GM19438 (cell line): ENCODE results near the gene PDE1C.

Experiments
- ATAC-seq: cut with Tn5 transposase; IDR thresholded peaks from one replicate; pipeline ENCODE4 v1.9.1; 2021; ENCODE audit warnings: low read depth; ENCODE audit not compliant: unreplicated experiment

Gene PDE1C

DNA sequence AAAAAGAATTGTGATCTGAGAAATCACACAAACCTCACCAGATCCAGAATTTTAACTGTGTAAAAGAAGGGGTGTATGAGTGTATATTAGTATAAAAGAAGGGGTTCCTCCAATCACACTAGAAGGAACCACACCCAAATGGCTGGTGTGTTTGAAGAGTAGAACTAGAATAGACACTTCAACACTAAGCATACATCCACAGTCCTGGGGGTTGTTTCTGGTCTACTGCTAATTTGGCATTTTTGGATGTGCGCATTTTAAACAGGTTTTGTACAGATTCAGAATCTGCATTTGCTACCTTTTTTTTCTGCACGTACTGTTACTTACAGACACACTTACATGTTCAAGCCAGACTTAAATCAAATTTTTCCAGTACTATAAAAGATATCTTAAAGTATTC lies 64.6 kb downstream of the PDE1C start:
- ATAC-seq = no peak

DNA sequence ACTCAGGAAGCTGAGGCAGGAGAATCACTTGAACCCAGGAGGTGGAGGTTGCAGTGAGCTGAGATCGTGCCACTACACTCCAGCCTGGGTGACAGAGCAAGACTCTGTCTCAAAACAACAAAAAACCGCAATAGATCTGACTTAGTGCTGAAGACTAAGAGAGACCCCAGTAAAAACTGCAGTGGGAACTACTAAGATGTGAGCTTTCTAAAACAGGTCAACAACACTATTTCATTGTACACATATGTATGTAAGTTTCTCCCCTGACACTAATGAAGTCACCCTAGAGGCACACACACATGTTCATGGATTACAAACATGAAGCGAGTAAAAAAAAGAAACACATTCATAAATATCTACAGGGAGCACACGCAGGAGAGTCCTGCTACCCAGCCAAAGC lies 68.3 kb downstream of the PDE1C start:
- ATAC-seq = no peak

DNA sequence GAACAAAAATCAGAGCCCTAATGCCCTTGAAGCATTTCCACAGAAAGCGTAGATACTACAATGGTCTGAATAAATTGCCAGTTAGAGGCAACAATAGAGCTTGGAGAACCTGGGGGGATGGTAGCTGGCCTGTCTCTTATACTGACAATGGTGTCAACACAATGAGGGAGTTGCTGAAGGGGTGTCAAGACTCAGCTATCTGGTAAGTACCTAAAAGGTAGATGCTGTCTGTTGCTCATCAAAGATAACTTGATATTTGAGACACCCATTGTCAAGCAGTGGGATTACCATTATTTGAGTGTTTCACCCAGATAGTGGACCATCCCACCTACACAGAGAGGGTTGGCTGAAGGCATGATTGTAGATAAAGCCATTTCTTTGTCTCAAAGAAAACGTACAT lies 72.8 kb downstream of the PDE1C start:
- ATAC-seq = no peak

DNA sequence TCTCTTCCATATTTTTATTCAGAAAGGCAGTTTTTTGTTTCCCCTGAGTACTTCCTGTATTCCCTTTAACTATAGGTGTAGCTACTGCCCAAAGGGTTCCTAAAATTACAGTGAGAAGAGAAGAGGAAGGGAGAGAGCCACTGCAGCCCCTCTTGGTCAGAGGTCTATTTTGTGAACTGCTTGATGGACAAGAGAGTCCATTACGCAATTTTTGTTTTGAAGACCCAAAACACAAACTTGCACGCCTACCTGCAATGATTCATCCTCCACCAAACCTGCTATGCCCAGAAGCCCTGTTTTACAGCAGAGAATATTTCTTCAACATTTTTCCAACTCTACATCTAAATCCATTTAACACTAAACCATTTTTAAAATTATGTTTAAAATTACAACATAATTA lies 75.1 kb downstream of the PDE1C start:
- ATAC-seq = no peak

DNA sequence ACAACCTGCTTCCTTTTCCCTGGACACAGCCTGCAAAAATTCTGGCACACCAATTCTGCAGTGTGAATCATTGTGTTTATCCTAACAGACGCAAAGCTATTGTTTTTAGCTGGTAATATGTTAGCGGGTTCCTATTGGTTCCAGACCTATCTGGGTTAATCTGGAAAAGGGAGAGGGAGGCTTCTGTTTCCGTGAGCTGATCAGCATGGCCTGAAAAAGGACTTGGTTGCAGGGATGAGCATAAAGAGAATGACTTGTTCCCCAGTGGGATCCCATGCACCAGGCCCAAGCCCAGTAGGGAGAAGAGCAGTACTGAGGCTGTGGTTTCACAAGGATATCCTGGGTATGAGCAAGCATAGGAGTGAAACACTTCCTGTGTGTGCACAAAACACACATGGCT lies 78.4 kb downstream of the PDE1C start:
- ATAC-seq = no peak

DNA sequence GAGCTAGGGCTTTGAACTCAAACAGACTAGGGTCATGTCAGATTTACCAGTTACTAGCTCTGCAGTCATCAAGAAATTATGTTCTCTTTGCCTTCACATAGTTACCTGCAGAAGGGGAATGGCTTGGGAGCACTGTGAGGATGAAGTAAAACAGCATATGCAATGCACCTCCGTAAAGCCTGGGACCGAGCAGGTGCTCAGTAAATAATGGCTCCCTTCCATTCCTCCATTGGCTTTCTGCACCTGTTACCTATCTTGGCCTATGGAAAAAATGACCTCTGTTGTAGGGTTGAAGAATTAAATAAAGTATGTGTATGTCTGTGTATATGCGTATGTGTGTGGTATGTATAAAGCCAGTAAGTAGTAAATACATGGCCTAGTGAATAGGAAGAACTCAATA lies 78.8 kb downstream of the PDE1C start:
- no peak for ATAC-seq

DNA sequence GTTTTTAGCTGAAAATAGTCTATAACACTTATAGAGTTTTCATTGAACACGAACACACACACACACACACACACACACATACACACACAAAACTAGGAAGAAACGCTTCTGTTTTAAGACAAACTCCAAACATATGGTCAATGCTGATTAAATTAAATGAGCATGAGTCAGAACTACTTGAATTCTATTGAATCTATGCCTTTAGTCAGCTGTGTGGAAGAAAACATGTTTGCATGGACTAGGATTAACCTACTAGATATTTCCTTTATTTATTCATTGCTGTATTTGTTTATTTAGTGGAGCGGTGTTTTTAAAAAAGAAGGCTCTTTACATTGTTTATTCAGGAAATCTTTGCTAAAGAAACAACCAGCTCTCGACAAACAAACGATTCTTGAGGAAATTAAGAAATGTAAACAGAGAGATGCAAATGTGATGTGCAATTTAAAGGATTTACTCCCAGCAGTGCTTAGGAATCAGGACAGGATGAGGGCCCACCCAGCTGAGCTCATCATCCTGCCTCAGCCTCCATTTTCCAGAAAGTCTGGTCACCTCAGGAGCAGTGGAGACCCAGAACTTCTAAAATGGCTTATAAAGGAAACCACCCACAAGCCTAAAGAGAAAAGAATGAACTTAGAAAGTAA lies 83.2 kb downstream of the PDE1C start:
- no peak for ATAC-seq

DNA sequence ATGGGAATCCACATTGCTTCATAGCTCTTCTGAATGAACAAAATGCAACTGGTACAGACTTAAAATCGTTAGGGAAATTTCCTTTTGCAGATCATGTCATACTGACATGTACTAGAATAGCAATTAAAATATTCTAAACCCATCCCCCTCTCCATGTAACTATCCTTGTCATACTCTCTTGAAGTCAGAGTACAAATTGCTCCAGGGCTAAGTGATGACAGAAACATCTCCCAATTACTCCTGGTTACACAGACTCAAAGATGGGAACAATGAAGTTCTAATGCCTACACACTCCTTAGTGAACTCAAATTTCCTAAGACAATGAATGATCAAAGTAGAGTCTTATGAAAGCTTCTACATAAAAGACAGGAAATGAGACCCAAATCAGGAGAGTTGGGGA lies 87.2 kb downstream of the PDE1C start:
- ATAC-seq = no peak

DNA sequence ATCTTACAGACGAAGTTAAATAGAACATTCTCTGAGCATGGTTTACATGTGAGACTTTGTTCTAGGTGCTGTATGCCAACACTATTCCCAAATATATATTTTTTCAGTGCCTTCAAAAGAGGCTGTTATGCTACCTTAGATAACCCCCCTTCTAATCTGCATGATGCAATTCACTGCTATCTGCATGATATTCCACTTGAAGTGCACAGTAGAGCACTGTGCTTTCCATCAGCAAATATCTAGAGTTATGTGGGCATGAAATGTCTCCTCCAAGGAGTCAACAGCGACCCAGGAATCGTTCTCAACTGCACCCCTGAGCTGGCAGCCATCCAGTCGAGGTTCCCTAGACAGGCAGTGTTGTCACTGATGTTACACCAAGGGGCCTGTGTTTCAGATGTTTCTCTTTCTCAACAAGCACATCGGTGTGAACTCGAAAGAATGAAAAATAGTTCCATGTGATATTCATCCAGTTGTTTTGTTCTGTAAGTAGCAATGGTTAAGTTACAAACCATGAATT lies 88.3 kb downstream of the PDE1C start:
- no peak for ATAC-seq

DNA sequence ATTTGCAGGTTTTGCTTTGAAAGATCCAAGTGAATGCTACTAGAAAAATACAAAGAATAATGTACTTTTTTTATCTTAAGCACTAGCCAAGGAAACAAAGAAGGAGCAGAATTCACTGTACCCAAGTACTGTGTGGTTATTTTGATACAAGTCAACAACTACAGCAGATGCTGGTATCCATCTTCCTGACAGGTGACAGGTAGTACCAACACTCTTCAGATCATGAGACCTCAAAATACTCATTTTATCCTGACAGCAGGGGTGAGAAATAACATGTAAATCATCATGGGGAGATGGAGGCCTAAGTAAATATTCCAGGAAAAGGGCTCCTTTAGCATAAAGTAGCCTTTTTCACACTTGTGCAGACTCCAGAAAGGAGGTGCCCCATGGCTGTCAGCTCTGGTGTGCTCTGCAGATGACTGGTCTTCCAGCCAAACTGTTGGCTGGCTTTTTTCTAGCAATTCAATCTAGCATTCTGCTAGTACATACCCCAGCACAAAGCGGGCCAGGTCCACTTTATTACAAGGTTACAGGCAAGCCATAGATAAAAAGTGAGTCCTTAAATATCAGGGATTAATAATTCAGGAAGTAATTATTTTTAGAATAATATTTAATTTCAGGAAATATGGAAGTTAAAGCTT lies 90.4 kb downstream of the PDE1C start:
- no peak for ATAC-seq

DNA sequence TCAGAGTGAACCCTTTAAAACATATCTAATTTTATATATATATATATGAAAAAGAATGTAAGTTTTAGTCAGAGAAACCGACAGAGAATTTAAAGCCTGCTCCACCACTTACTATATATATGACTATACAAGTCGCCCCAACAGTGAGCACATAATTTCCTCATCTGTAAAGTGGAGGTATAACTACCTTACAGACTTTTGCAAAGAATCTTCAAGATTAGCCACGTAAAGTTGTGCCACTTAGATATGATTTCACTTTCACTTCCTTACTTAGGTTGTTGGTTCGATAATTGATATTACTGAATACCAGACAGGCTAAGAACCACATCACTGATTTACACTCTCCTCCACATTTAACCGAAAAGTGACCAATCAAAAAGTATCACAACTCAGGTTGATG lies 94.7 kb downstream of the PDE1C start:
- no peak for ATAC-seq

DNA sequence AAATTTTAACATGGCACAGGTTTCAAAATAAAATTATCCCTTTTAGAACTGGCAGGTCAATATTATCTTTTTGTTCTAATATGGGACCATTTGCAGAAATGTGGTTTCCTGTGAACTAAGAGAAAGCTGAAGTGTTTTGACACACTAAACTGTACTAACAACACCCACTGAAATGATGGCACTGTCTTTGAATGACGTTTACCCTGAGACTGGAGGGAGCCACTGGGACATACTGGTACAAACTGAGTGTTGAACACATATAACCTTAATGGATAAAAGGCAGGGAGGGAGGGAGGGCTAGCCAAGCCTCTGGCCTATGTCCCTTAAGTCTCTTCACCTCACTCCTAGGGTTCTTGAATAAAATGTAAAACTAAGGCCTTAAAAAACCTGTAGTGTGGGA lies 95.9 kb downstream of the PDE1C start:
- no peak for ATAC-seq

DNA sequence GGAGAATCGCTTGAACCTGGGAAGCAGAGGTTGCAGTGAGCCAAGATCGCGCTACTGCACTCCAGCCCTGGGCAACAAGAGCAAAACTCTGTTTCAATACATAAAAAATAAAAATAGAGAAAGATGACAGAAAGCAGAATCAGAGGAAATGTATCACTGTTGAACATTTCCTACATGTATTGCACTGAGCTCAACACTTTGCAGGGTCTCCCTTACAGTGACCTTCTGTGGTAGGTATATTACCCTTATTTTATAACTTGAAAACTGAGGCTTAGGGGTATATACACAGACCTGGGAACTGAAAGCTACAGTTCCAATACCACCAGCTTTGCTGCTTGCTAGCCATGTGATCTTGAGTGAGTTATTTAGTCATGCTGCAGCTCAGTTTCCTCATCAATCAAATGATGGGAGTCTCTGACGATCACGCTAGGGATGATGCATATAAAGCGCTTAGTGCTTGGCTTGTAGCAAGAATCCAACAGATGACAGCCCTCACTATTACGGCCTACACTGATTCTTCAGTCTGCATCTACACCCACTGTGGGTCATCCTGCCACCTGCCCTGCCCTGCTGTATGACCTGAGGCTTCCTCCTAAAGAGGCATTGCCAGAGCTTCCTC lies 99.0 kb downstream of the PDE1C start:
- no peak for ATAC-seq

DNA sequence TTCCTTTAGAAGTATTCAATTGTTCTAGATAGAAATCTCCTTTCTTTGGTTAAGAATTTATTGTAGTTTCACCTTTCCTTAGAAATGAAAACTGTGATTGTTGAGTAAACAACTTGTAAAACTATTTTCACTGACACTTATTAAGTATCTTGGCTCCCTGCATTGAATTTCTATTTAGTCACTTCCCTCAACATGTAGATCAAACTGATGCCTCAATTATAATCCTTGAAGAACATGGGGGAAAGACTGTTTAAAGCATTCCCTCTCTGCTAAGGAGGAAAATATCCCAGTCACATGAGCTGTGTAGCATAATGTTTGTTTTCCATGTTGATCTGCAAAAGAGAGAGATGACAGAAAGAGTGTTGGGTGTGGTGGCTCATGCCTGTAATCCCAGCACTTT lies 99.7 kb downstream of the PDE1C start:
- no peak for ATAC-seq

DNA sequence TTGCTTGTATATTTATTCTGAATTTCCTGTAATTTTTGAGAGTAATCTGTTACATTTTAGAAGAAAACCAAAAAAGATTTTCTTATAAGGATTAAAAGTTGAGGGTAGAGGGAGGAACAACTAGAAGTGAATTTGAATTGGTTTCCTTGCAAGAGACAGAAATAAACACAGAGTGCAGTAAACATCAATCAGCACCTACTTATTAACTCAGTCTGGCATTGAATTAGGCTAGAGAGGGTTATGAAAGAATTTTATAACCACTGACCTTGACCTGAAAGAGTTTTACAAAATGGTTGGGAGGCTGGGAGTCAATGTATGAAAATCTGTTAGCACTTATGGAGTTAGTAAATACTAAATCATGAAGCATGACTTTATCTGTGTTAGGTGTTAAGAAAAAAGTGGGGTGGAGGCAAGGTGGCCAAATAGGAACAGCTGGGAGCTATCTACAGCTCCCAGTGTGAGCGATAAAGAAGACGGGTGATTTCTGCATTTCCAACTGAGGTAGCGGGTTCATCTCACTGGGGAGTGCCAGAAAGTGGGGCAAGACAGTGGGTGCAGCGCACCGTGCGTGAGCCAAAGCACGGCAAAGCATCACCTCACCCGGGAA lies 106.5 kb downstream of the PDE1C start:
- ATAC-seq = no peak

DNA sequence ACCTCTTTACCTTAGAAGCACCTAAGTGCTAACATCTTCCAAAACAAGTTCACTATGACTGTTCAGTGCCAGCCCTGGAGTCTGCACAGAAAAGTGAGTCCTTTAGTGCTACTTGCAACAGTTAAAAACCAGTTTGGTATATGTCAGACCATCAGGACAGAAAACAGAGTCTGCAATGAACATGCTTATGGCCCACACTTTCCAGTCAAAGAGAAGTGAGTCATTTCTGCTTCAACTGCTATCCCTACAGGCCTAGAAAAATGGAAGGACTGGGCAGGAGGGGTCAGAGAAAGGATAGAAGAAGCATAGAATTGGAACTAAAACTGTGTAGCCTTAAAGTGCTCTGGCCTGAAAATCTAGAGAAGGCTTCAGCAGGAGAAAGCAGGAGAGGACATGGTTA lies 108.0 kb downstream of the PDE1C start:
- no peak for ATAC-seq

DNA sequence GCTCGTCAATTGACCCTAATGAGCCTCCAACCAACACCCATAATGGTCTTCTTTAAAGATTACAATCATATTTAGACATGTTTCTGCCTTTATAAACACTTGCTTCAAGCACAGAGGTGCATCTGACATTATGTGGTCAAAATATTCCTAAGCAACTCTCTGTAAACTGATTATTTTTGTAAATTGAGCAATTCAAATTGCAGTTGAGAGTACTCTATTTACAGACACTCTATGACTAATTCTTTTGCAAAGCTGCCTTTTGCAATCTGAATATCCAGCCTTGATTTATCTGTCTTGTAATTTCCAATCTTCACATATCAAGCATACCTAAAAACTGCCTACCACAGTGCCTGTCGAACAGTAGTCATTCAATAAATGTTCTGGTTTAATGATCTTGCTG lies 112.0 kb downstream of the PDE1C start:
- no peak for ATAC-seq

DNA sequence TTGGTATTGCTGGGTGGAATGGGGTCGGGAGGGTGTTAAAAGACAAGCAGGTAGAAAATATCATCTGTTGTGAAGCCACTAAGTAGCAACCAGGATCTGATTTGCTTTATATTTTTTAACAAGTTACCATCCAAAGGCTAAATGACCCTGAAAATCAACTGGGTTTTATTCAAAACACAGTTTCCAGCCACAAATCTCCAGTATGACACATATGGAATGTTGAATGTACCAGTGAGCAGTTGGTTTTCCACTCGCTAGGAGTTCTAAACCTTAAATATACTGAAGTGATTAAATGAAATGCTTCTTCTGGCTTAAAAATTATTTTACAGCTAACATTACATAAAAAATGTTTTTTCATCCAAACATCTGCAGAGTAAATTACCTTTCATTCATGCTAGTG lies 112.5 kb downstream of the PDE1C start:
- no peak for ATAC-seq

DNA sequence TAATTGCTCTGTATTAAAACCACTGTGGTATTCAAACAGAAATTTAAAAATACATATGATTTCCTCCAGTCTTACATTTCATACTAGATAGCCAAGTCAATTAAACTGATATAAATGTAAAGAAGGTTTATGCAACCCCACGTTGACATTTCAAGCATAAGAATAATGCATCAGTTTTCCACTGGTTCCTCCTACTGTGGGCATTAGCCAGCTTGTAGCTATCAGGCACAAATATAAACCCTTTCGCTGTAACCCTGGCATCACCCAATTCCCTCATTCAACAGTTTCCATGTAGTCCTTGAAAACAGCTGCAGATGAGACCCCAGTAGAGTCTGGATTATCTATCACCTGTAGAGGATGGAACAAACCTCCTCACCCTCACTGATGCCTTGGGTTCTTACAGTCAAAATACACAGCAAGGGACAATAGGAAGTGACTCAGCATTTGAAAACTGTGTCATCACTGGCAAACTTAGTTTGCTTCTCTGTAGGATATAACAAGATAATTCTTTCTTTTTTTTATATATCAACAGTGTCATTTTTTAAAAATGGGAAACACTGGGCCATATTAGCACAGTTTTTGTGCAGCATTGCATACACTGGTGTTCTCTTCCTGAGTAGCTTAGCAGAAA lies 113.0 kb downstream of the PDE1C start:
- ATAC-seq = no peak

DNA sequence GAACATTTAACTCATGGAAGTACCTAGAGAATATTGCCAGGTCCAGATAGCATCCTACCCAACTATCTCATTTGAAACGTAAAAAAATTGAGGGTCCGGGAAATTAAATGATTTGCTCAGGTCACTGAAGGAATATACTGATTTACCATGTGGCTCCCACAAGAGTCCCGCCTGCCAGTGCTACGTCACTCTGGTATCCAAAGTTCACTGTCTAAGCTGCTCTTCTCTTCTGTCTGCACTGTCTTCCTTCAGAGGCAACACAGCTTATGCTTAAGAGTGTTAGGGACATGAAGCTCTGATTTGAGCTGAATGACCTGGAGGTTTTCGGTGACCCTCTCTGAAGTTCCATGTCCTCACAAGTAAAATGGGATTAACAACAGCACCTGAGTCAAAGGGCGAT lies 114.6 kb downstream of the PDE1C start:
- ATAC-seq = no peak

DNA sequence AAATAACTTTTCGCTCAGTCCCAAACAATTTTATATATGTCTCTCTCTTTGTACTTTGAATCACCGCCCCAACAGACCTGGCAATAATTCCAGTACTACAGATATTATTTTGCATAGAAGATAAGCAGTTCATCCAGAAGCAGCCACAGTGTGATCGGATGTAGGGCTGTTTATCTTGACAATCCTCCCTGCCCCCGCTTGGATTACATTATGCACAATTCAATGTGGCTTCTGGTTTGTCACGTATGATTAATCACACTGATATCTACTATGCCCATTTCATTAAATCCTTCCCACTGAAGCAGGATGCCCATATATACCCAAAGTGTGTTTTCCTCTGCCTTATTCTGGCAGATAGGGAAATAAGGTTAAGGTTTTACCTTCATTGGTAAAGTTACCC lies 115.2 kb downstream of the PDE1C start:
- ATAC-seq = no peak
